Kasumi-1 (cell line): ENCODE results near the gene DENND4A.

Source experiments
- DNase-seq, 2 experiments: peaks; one replicate each; lab custom pipeline; 2025; lab: John Stamatoyannopoulos, UW

Gene DENND4A

GRCh38 chr15:65666257-65666656 is 125.8 kb downstream of the DENND4A start:
- no peak for DNase-seq

- no peak for DNase-seq
Observed at GRCh38 chr15:65663521-65663920, 128.6 kb downstream of the DENND4A start.

- DNase-seq: no peak
Observed at GRCh38 chr15:65660927-65661326, 131.2 kb downstream of the DENND4A start.

DNA sequence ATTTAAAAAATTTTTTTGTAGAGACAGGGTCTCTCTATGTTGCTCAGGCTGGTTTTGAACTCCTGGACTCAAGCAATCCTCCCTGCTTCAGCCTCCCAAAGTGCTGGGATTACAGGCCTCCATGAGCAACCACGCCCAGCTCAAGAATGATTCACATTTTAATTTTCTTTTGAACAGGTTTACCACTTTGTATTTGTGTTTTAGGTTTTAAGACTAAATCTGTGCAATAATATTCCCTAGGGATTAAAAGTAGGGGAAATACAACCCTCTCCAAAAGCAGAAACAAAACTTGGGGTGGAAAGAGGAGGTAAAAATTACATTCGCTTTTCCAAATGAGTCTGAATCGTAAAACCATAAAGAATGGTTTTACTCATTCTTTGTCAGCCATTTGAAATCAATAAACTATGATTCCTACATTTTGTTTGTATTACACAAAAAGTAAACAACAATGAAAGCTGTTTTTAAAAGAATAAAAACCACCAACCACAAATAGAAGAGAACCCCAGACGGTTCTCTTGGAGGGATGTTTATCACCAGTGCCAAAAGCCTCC is 132.5 kb downstream of the DENND4A start:
- DNase-seq: no peak

GRCh38 chr15:65655457-65655856 is 136.6 kb downstream of the DENND4A start:
- no peak for DNase-seq

DNA sequence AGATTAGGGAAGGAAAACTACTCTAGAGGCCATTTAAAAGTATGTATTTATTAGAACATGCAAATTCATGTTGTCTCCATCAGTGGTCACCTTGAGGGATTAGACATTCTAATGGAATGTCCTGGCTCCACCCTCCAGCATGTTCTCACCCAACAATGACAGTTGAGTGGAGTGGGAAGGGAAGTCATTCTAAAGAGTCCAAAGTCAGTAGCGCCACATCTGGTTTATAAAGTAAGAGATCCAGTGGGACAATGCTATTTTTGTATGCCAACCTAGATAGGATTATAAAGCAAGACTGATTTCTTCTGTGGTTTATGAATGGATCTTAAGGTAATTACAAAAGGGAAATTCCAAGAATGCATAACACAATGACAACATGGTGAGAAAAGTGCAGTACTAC is 137.1 kb downstream of the DENND4A start:
- no peak for DNase-seq

GRCh38 chr15:65653801-65654521 is 138.1 kb downstream of the DENND4A start:
- no peak for DNase-seq

- DNase-seq: no peak
Observed at GRCh38 chr15:65653341-65653740, 138.8 kb downstream of the DENND4A start.

DNA sequence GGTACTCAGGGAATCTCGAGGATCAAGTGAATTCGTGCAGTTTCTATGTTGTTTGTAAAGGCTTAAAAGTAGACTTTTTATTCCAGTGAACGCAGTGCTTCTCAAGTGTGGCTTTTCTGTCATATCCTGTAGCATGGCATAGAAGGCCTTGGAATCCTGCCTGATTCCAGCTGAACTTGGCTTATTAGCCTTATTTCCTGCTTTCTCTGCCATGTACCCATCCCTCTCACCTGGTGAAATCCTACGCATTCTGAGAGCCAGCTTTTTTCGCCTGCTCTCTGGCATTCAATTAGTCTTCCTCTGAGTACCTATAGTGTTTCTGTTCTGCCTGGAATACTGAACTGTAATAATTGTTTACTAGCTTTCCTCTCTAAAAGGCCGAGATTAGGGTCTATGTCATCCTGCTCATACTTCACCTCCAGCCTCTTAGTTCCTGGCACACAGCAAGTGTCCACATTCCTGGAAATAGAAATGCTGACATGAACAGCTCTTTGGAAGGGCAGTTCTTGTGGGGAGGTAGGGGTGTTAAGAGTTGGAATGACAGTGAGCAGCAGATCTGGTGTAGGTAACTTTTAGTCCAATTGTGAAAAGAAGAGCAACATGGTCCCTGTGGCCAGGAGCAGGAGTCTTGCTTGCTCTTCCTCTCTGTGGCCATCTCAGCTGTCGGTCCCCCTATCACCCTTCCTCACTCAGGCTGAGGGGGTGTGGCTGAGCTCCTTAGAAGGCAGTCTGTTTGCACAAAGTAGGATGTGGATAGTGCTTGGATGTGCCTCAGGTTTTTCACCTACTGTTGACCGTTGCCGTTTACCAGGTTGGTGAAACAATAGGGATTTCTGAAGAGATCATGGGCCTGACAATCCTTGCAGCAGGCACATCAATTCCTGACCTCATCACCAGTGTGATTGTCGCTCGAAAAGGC is 140.0 kb downstream of the DENND4A start:
- DNase-seq: no peak

DNA sequence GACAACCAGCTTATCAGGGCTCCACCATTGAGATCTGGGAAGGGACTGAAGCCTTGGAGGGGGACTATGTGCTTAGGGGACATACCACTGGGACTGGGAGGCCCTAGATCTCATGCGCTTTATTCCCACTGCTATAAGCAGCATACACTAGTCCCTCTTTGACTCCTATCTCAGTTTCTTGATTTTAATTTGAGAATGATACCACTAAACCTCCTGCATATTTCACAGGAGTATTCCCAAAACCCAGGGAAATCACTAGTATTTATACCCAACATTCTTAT is 141.1 kb downstream of the DENND4A start:
- DNase-seq: no peak

DNA sequence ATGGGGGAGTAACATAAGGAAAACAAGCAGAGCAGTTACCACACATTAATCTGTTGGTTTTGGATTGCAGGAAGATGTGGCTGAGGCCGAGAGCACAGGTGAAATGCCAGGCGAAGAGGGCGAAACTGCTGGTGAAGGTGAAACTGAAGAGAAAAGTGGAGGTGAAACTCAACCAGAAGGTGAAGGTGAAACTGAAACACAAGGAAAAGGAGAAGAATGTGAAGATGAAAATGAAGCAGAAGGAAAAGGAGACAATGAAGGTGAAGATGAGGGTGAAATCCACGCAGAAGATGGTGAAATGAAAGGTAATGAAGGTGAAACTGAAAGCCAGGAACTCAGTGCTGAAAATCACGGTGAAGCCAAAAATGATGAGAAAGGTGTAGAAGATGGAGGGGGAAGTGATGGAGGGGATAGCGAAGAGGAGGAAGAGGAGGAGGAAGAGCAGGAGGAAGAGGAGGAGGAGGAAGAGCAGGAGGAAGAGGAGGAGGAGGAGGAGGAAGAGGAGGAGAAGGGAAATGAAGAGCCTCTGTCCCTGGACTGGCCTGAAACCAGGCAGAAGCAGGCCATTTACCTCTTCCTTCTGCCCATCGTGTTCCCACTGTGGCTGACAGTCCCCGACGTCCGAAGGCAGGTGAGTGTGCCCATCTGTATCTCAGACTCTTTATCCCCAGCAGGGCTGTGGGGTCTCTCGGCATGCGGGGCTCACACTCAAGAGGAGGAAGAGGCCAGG is 141.6 kb downstream of the DENND4A start:
- DNase-seq: no peak

DNA sequence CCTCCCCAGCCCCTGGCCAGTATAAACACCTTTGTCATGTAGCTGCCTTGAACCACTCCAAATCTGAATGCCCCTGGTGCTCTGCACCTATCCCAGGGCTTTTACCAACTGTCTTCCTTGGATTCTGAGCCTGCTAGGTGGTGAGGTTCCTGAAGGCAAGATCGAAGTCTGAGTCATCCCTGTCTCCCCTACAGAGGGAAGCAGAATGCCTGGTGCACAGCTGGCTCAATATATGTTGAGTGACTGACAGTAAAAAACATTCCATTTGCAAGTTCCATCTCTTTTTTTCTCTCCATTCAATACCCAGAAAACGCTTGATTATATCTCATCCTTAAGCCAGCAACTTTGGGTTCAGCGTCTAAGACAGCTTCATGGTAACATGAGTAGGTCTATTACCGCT is 145.6 kb downstream of the DENND4A start:
- no peak for DNase-seq

GRCh38 chr15:65645392-65645791 is 146.7 kb downstream of the DENND4A start:
- no peak for DNase-seq

DNA sequence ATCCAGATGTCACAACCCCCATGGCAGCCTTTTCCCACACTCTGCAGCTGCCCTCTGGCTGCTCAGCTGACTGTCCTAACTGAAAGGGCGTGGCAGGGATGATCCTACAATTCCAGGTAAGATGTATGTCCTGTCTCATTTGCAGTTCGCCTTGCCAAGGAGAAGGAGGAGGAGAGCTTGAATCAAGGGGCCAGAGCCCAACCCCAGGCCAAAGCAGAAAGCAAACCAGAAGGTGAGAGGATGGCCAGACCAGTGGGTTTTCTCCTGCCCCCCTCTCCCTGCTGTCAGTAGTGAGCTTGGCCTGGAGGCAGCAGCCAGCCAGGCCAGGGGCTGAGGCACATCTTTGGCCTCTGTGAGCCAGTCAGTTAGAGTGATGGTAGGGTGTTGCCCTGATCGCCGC is 147.8 kb downstream of the DENND4A start:
- DNase-seq: no peak

DNA sequence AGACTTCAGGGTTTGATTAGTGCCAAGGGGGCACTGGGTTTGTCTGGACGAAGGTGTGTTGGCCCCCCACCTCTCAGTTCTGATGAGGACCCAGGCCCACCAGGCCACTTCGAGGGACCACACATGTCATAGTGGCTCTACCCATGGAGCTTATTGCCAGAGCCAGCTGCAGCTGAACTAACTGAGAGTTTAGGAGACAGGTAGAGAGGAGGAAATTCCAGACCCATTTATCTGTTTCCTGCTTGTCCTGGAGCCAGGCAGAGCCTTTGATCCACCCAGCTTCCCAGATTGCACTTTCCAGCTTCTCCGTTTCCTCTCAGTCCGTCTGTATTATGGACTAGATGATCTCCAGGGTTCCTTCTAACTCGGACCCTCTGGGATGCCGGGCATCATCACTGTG is 149.5 kb downstream of the DENND4A start:
- no peak for DNase-seq

- DNase-seq: no peak
Observed at GRCh38 chr15:65641768-65642475, 150.2 kb downstream of the DENND4A start.

DNA sequence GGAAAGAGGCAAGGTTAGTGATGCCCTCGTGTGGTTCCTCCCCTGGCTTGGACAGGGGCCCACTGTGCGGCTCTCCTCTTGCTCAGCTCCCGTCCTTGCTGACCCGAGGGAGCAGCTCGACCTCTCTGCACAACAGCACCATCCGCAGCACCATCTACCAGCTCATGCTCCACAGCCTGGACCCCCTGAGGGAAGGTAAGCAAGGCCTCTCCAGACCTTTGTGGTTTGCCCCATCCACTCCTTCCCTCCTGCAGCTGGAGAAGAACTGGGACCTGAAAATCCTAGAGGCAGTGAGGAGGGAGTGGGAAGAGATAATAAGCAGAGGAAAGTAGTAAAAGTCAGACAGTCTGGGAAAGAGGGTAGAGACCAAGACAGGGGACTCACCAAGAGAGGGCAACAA is 152.6 kb downstream of the DENND4A start:
- no peak for DNase-seq

DNA sequence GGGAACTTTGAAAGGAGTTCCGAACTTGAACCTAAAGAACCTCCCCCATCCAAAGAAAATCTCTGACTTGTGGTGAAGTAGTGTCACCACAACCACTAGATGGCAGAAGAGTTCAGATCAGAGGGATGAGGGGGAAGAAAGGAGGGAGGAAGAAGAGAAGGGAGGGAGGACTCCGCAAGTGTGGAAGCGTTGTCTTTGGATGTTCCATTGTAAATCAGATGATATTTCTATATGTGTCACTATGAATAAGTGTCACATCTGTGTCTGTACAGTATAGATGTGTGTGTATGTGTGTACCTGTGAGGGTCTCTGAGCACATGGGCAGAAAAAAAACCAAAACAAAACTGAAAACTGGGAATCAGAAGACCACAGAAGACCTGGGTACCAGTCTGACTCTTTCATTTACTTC is 153.4 kb downstream of the DENND4A start:
- peak; percentile 88 to 95 for DNase-seq

- DNase-seq: no peak
Observed at GRCh38 chr15:65638109-65638508, 154.0 kb downstream of the DENND4A start.

GRCh38 chr15:65634356-65634755 is 157.7 kb downstream of the DENND4A start:
- DNase-seq: no peak

GRCh38 chr15:65633752-65634151 is 158.3 kb downstream of the DENND4A start:
- no peak for DNase-seq
